ENCODE data around the gene RYR3.

RYR3 gene

DNA sequence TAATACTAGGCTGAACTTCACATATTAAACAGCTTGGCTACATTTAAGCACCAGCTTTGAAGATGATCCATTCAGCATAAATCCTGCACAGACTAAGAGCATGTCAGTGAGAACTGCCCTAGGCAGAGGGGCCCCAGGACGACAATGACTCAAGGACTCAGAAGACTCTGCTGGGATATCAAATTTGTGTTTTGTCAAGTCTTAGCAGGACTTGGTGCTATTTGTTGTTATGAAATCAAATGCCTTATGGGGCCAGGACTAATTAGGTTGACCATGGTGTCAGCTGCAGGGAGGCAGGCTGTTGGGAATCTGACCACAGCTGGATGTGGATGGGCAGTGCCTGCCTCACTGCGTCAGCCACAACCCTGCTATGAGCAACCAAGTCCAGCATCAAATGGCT is 91.8 kb downstream of the RYR3 start:
- Histone ChIP-seq H3K4me3 (ENCODE audit: insufficient read depth, low read length, poor library complexity, severe bottlenecking) (no peak overlapping the region), H4K20me1 (ENCODE audit: low read depth, low read length) (no peaks in the 10 kb centered on the region), H3K9ac (ENCODE audit: low read length) (no peak overlapping the region), H3K27me3 (ENCODE audit: low read length) (no peaks in the 10 kb centered on the region), H3K9me2 (replicated peaks; ENCODE audit: insufficient read depth, low read length) (no peaks in the 10 kb centered on the region), H3K36me3 (ENCODE audit: low read length) (no peaks in the 10 kb centered on the region), H2AFZ (ENCODE audit: low read depth, low read length, severe bottlenecking) (no peak overlapping the region), H3K9me3 (ENCODE audit: insufficient read depth, low read length) (no peaks in the 10 kb centered on the region), H3K4me2 (ENCODE audit: low read depth, low read length, poor library complexity, severe bottlenecking) (no peak overlapping the region), H3K79me2 (ENCODE audit: insufficient read depth, low read length) (no peaks in the 10 kb centered on the region), H3K27ac (ENCODE audit: low read depth, low read length) (no peak overlapping the region), H3F3A (ENCODE audit: insufficient read depth) (no peaks in the 10 kb centered on the region)
- no peak for TF ChIP-seq EZH2phosphoT487 (conservative IDR thresholded peaks at IDR 0.05; ENCODE audit: low read length)
- TF ChIP-seq, protein P1, sequence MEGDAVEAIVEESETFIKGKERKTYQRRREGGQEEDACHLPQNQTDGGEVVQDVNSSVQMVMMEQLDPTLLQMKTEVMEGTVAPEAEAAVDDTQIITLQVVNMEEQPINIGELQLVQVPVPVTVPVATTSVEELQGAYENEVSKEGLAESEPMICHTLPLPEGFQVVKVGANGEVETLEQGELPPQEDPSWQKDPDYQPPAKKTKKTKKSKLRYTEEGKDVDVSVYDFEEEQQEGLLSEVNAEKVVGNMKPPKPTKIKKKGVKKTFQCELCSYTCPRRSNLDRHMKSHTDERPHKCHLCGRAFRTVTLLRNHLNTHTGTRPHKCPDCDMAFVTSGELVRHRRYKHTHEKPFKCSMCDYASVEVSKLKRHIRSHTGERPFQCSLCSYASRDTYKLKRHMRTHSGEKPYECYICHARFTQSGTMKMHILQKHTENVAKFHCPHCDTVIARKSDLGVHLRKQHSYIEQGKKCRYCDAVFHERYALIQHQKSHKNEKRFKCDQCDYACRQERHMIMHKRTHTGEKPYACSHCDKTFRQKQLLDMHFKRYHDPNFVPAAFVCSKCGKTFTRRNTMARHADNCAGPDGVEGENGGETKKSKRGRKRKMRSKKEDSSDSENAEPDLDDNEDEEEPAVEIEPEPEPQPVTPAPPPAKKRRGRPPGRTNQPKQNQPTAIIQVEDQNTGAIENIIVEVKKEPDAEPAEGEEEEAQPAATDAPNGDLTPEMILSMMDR (IDR thresholded peaks at IDR 0.05; ENCODE audit: insufficient read depth, low read length, poor library complexity, severe bottlenecking), result no peak

DNA sequence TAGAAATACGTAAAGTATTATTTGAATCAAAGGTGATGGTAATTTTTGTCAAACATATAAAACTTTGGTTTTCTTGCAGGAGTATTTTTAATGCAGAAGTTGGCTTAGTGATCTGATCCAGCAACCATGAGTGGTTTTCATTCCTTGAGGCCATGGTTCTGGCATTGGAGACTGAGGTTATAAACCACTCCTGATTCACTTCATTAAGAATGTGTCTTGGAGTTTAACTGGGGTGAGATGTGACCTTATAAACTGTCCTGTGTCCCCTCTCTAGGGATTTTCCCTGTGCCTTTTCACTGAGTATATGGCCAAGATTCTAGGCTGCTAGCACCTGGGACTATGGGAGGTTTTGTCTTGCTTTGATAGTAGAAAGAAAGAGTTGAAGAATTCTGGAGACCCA is 94.3 kb downstream of the RYR3 start:
- Histone ChIP-seq H3K27ac (ENCODE audit: low read depth, low read length) (no peak overlapping the region), H3K9me3 (ENCODE audit: insufficient read depth, low read length) (no peaks in the 10 kb centered on the region), H3F3A (ENCODE audit: insufficient read depth) (no peaks in the 10 kb centered on the region), H4K20me1 (ENCODE audit: low read depth, low read length) (no peaks in the 10 kb centered on the region), H2AFZ (ENCODE audit: low read depth, low read length, severe bottlenecking) (no peak overlapping the region), H3K4me2 (ENCODE audit: low read depth, low read length, poor library complexity, severe bottlenecking) (no peak overlapping the region), H3K36me3 (ENCODE audit: low read length) (no peaks in the 10 kb centered on the region), H3K9me2 (replicated peaks; ENCODE audit: insufficient read depth, low read length) (no peaks in the 10 kb centered on the region), H3K4me3 (ENCODE audit: insufficient read depth, low read length, poor library complexity, severe bottlenecking) (no peak overlapping the region), H3K27me3 (ENCODE audit: low read length) (no peaks in the 10 kb centered on the region), H3K9ac (ENCODE audit: low read length) (no peak overlapping the region), H3K79me2 (ENCODE audit: insufficient read depth, low read length) (no peaks in the 10 kb centered on the region)
- TF ChIP-seq, protein P1 (IDR thresholded peaks at IDR 0.05; ENCODE audit: insufficient read depth, low read length, poor library complexity, severe bottlenecking), result no peak
- TF ChIP-seq EZH2phosphoT487 (conservative IDR thresholded peaks at IDR 0.05; ENCODE audit: low read length), result no peak

DNA sequence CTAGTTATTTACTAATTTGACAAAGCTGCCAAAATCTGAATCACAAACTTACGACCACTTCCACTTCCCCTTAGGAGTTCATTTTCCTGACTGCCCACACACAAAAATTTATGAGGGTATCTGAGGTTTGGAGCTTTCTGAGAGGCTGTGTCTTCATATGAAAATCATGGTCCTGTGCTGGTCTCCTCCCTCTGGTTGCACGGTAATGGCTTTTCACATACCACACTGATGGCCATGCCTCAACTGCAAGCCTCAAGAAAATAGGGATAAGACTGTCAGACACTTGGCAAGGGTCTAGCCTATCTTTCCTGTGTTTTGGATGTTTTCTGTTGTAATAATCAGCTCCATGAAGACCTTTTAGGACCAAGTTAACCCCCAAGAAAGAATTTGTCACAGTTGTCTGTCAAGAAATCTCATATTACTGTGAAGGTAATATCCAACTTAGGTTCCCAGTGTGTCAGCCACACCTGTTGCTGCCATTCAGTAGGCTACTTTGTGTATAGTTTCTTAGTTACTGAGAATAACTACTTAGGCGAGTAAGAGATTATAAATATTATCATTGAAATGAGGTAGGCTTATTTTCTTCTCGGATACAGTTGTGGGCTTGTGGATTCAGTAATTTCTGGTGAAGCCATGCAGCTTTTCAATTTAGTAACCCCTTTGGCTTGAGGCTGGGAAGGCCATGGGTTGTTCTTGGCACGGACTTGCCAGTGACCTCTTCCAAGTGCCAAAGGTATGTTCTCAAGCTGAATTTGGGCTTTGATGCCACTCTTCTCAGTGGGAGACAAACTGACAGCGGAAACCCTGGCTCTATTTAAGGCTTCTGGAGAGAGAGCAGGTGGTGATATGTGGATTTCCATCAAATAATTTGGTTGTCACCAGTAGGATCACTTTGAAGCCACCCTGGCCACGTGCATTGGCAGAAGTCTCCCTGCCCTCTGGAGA is 101.1 kb downstream of the RYR3 start:
- Histone ChIP-seq H2AFZ (ENCODE audit: low read depth, low read length, severe bottlenecking) (no peak overlapping the region), H3K9me3 (ENCODE audit: insufficient read depth, low read length) (no peaks in the 10 kb centered on the region), H3K9ac (ENCODE audit: low read length) (no peak overlapping the region), H3F3A (ENCODE audit: insufficient read depth) (no peaks in the 10 kb centered on the region), H3K4me3 (ENCODE audit: insufficient read depth, low read length, poor library complexity, severe bottlenecking) (no peak overlapping the region), H3K4me2 (ENCODE audit: low read depth, low read length, poor library complexity, severe bottlenecking) (no peak overlapping the region), H4K20me1 (ENCODE audit: low read depth, low read length) (no peaks in the 10 kb centered on the region), H3K27me3 (ENCODE audit: low read length) (no peaks in the 10 kb centered on the region), H3K27ac (ENCODE audit: low read depth, low read length) (no peak overlapping the region), H3K9me2 (replicated peaks; ENCODE audit: insufficient read depth, low read length) (no peaks in the 10 kb centered on the region), H3K79me2 (ENCODE audit: insufficient read depth, low read length) (no peaks in the 10 kb centered on the region), H3K36me3 (ENCODE audit: low read length) (no peaks in the 10 kb centered on the region)
- TF ChIP-seq, protein P1 (IDR thresholded peaks at IDR 0.05; ENCODE audit: insufficient read depth, low read length, poor library complexity, severe bottlenecking), result no peak
- no peak for TF ChIP-seq EZH2phosphoT487 (conservative IDR thresholded peaks at IDR 0.05; ENCODE audit: low read length)

Data from SU-DHL-6 (cell line).